GM18502 (cell line): ENCODE measurements around the gene DNAI7.

Source experiments
- ATAC-seq: cut with Tn5 transposase; IDR thresholded peaks from one replicate; pipeline ENCODE4 v1.9.1; 2021; ENCODE audit warnings: mild to moderate bottlenecking; ENCODE audit not compliant: unreplicated experiment, poor library complexity

The DNAI7 gene, protein sequence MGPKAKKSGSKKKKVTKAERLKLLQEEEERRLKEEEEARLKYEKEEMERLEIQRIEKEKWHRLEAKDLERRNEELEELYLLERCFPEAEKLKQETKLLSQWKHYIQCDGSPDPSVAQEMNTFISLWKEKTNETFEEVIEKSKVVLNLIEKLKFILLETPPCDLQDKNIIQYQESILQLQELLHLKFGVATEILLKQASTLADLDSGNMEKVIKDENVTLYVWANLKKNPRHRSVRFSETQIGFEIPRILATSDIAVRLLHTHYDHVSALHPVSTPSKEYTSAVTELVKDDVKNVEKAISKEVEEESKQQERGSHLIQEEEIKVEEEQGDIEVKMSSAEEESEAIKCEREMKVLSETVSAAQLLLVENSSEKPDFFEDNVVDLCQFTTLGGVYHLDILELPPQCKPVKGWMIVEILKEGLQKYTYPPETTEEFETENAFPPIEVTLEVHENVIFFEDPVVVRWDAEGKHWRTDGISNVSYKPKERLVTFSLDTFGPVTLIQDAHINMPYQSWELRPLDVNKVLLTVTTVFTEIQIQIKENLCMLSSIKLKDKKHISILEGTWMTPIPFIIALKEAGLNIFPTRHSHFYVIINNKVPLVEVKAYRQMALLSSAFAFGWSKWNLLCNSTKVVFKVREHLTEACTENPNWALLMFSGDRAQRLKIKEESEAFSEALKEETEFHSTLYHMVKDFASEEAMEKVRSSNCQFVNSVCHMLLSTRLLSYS

DNA sequence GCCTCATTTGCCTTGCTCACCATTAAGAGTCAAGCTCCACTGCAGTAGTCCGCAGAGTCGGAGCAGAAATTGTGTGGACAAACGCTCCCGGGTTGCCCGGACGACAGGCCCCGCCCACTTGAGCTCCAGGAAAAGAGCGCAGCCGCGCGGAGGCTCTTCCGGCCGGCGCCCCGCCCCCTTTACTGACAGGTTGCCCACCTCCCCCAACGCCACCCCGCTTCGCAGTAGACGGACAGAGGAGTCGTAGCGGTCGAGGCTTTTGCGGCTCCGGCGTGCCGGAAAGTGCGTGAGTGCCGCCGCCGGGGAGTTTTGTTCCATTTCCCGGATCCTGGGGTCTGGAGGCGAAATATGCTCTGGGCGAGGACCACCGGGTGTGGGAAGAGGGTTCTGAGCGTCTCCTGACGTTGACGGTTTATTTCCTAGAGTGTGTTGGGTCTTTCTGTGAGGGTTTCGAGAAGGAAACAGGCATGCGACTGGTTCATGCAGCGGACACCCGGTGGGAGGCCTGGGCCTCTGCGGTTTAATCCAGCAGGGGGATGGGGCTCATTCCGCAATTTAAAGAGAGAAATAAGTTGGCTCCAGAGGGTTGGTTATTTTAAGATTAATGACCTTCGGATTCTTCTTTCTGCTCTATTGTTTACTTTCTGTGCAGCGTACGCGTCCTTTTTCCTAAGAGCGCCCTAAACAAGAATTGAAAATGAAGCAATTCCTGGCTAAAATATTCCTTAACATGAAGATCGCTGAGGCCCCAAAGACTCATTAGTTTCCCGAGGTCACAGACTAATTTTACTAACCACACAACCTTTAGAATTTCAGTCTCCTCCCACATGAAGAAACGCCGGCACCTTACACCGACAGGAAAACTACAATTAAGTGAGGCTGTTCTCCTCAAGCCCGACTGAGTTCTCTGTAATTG lies at the start of gene DNAI7, which contains the start of gene ETFRF1:
Gene DNAI7, minus strand, starts transcription at position 105 of the 916 bp plus-strand sequence. Its CDS starts 82 bp downstream, at position 23.
Gene ETFRF1, plus strand, starts transcription at position 182 of the 916 bp plus-strand sequence. CDS start 8,720 bp downstream, outside the sequence.
- peak; percentile 96 for ATAC-seq

DNA sequence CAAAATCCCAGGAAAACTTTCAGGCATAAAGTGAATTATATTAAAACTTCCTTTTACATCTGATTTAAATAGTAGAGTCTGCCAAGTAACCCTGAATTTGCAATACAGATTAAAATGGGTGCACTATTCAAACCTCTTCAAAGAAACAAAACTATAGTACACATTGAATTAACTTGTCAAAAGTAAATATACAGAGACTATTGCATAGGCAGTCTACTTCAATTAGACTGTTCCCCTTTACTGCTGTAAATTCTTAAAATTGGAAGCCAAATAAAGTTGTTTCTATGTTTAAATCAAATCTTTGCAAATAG lies 48.7 kb upstream of the DNAI7 start:
- no peak for ATAC-seq

DNA sequence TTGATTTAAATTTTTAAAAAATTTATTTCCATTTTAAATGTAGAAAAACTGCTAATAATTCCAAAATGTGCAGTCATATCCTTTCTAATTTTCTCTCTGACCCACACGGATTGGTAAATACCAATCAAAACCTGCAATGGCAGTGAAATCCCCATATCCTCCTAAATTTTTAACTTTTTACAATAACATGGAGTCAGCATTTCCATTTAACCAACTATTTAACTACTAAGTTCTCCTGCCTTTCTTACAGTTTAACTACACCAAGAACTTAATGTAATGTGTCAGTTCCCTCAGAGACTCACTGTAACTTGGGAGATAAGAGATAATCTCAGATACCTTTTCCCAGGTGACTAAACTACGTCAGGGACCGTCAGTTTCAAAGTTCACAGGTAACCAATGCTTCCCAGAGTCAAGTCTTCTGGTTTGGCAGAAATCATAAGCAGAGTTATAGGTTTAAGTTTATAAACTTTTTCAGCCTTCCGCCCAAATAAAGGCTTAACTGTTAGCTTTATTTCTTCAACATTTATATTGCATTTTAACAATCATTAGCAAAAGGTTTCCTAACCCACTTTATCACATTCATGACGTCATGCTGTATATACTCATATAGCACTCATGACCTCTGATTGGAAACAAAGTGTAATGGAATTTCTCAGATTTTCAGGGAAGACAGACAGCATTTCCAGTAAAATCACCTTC lies 48.2 kb upstream of the DNAI7 start:
- ATAC-seq = no peak

- peak; percentile 50 for ATAC-seq
These were observed 46.4 kb upstream of the DNAI7 start for GRCh38 chr12:25241167-25242020.

- no peak for ATAC-seq
These were observed 41.7 kb upstream of the DNAI7 start for GRCh38 chr12:25236626-25237025.

DNA sequence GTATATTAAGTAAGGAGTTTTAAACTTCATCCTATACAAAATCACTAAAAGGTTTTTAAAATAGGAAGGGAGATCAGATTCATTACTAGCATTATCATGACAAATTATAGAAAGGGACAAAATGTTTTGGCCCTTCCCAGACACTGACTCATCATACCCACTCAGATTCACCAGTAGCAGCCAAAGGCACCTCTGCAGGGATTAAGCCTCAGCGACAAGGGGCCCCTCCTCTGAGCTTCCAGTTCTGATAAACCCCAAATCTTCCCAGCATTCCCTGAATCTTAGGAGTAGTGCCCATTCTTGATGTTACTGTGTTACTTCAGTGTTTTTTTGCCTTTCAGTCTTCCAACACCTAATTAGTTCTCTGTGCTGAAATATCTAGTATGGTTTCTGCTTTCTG lies 41.2 kb upstream of the DNAI7 start:
- ATAC-seq = no peak

GRCh38 chr12:25213338-25213737 lies 18.4 kb upstream of the DNAI7 start:
- no peak for ATAC-seq

DNA sequence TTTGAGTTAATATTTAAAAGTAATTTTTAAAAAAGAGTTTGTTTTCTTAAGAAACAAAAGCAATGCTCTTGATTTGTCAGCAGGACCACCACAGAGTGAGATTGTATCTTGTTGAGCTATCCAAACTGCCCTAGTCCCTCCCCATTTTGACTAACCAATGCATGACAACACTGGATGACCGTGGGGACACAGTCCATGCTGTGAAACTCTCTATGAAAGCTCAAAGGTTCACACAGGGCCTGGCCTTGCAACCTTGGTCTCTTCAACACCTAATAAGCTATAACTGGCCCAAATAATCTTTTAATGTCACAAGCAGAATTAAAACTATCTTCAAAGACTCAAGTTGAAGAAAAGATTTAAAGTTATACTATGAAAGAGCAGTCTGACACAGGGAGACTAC lies 13.6 kb upstream of the DNAI7 start:
- no peak for ATAC-seq

DNA sequence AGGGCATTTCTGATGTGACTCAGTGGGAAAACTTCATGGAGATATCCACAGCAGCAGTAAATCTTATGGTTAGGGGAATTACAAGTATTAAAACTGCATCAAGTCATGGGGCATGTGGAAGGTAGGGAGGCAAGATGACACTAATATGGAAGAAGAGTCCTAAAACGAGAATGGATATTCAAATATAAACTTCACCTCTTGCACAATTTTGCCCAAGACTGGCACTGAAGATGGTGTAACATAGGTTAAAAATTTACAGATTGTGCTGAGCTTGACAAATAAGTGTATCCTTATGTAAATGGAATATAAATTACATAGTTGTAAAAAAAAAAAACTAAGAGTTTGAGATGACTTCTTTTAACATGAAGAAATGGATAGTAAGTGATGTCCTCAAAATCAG lies 12.9 kb upstream of the DNAI7 start:
- ATAC-seq = no peak

- no peak for ATAC-seq
These were observed 12.5 kb upstream of the DNAI7 start for GRCh38 chr12:25207411-25207810.

DNA sequence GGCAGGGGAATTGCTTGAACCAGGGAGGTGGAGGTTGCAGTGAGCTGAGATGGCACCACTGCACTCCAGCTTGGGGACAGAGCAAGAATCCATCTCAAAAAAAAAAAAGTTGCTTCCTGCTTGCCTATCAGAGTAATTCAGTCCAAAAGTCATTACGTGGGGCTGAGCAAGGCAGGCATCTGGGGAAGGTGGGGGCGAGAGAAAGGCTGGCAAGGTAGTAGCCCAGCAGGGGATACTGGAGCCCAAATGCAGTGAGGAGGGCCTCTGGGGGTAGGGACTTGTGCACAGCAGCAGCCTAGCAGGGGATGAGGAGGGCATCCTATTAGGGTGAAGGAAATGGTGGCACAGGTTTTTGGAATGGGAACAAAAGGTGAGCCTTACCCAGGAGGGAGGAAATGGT lies 7.2 kb upstream of the DNAI7 start:
- ATAC-seq = no peak

GRCh38 chr12:25200703-25201102 lies 5.7 kb upstream of the DNAI7 start:
- ATAC-seq = no peak

- no peak for ATAC-seq
These were observed 2.6 kb upstream of the DNAI7 start for GRCh38 chr12:25197608-25198007.

DNA sequence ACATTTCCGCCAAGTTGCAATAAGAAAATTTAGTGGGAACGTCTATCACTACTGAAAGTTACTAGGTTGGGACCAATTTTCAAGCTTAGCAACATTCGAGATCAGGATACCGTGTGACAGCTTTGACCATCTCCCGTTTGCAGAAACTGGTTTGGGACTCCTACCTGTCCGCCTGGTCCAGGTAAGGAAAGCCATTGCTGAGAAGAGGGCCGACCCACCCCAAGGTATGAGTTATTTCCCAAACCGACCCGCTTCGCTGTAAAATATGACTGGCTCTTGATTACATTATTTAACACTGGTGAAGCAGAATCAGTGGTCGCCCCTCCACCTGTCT lies 271 bp downstream of the DNAI7 start:
- ATAC-seq = no peak

- ATAC-seq = no peak
These were observed 746 bp downstream of the DNAI7 start for GRCh38 chr12:25194214-25194613.

DNA sequence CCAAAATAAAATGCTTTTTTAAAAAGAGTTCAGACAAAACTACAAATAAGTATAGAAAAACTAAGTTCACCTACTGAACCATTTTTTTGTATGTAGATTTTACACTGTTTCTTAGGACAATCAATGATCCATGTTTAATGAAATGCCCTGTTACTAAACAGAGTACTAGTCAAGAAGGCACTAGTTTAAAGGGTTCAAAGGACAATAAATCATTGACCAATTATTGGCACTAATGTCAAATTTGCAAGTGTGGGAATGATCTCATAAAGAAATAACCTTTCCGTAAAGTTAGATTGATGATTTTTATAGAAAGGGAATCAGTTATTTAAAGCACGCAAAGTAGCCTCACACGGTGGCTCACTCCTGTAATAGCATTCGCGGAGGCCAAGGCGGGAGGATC lies 4.2 kb downstream of the DNAI7 start:
- no peak for ATAC-seq

DNA sequence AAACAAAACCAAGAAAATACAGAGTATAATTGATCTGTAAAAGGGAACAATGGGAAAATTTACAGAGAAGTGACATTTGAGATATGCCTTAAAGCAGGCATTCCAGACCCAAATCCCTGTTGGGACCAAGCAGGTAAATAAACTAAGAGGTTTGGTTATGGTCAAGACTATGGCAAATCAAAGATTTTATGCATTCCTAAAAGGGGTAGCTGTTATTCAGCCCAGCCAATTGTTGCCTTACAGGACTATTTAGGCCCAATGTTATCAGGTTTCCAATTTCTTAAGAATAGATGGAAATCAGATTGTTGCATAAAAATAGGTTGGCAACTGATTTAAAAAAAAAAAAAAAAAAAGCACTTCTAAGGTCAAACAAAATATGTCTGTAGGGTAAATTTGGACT lies 5.3 kb downstream of the DNAI7 start:
- ATAC-seq = no peak

DNA sequence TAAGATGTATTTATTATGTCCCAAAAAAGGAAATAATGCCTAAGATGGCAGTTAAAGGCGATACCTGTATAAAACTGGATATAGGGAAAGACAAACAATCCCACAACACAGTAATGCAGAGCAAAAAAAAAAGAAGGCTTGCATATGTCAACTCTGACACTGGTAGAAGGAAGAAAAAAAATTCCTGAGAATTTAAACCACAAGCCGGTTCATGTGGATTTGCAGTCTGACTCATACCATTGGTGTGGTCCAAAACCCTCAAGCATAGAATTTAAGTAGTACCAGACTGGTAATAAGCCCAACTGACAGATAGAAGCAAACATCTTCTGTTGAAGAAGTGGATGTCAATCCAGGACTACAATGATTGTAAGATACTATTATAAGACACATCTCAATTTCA lies 7.2 kb downstream of the DNAI7 start:
- no peak for ATAC-seq

- peak; percentile 96 for ATAC-seq
These were observed 8.1 kb downstream of the DNAI7 start for GRCh38 chr12:25186788-25187402.
